ENCODE data around the gene DFFA. TPM values are rescaled to one million over a fixed set of nuclear protein-coding genes. Genes with fewer than 3 reads are reported as not detected.

DFFA gene
- total RNA-seq, 1 donor from 2014 or later = 54.7 TPM

GRCh38 chr1:10446790-10447422 is 25.4 kb downstream of the DFFA start:
- no peak for DNase-seq (ENCODE audit: low spot score)
- no peaks in the 10 kb centered on the region for H3K9me3 Mint-ChIP-seq
- peaks cover 5% of the 10 kb centered on the region for H3K4me1 Mint-ChIP-seq (ENCODE audit: low read depth)
- no peaks in the 10 kb centered on the region for H3K36me3 Mint-ChIP-seq (ENCODE audit: low read depth)
- H3K27me3 Mint-ChIP-seq (ENCODE audit: insufficient read depth) = no peaks in the 10 kb centered on the region
- no peak overlapping the region for H3K27ac Mint-ChIP-seq
- no peak overlapping the region for H3K4me3 Mint-ChIP-seq
- intact Hi-C loops (cut with micrococcal nuclease) = no loop called here

- Mint-ChIP-seq H3K27me3 (ENCODE audit: insufficient read depth) (no peaks in the 10 kb centered on the region), H3K4me1 (ENCODE audit: low read depth) (peaks cover 5% of the 10 kb centered on the region), H3K27ac (no peak overlapping the region), H3K36me3 (ENCODE audit: low read depth) (no peaks in the 10 kb centered on the region), H3K9me3 (no peaks in the 10 kb centered on the region), H3K4me3 (no peak overlapping the region)
- no peak for DNase-seq (ENCODE audit: low spot score)
- intact Hi-C loops (cut with micrococcal nuclease) = no loop called here
Observed at GRCh38 chr1:10444795-10445397, 27.4 kb downstream of the DFFA start.

GRCh38 chr1:10444248-10444647 is 28.1 kb downstream of the DFFA start:
- H3K4me1 Mint-ChIP-seq (ENCODE audit: low read depth) = peaks cover 5% of the 10 kb centered on the region
- no peaks in the 10 kb centered on the region for H3K27me3 Mint-ChIP-seq (ENCODE audit: insufficient read depth)
- H3K27ac Mint-ChIP-seq = no peak overlapping the region
- H3K9me3 Mint-ChIP-seq = no peaks in the 10 kb centered on the region
- H3K36me3 Mint-ChIP-seq (ENCODE audit: low read depth) = no peaks in the 10 kb centered on the region
- no peak for DNase-seq (ENCODE audit: low spot score)
- no peak overlapping the region for H3K4me3 Mint-ChIP-seq
- intact Hi-C loops (cut with micrococcal nuclease) = no loop called here

- H3K9me3 Mint-ChIP-seq = no peaks in the 10 kb centered on the region
- H3K4me3 Mint-ChIP-seq = no peak overlapping the region
- no peak overlapping the region for H3K27ac Mint-ChIP-seq
- H3K27me3 Mint-ChIP-seq (ENCODE audit: insufficient read depth) = no peaks in the 10 kb centered on the region
- H3K36me3 Mint-ChIP-seq (ENCODE audit: low read depth) = no peaks in the 10 kb centered on the region
- no peaks in the 10 kb centered on the region for H3K4me1 Mint-ChIP-seq (ENCODE audit: low read depth)
- no peak for DNase-seq (ENCODE audit: low spot score)
- intact Hi-C loops (cut with micrococcal nuclease) = no loop called here
Observed at GRCh38 chr1:10440794-10441193, 31.5 kb downstream of the DFFA start.

GRCh38 chr1:10440305-10440704 is 32.0 kb downstream of the DFFA start:
- DNase-seq (ENCODE audit: low spot score) = no peak
- Mint-ChIP-seq H3K9me3 (no peaks in the 10 kb centered on the region), H3K27me3 (ENCODE audit: insufficient read depth) (no peaks in the 10 kb centered on the region), H3K27ac (no peak overlapping the region), H3K4me3 (no peak overlapping the region), H3K4me1 (ENCODE audit: low read depth) (no peaks in the 10 kb centered on the region), H3K36me3 (ENCODE audit: low read depth) (no peaks in the 10 kb centered on the region)
- intact Hi-C loops (cut with micrococcal nuclease) = no loop called here

- H3K9me3 Mint-ChIP-seq = no peaks in the 10 kb centered on the region
- intact Hi-C loops (cut with micrococcal nuclease) = no loop called here
- no peaks in the 10 kb centered on the region for H3K4me1 Mint-ChIP-seq (ENCODE audit: low read depth)
- no peak overlapping the region for H3K27ac Mint-ChIP-seq
- H3K36me3 Mint-ChIP-seq (ENCODE audit: low read depth) = no peaks in the 10 kb centered on the region
- no peak for DNase-seq (ENCODE audit: low spot score)
- H3K27me3 Mint-ChIP-seq (ENCODE audit: insufficient read depth) = no peaks in the 10 kb centered on the region
- H3K4me3 Mint-ChIP-seq = no peak overlapping the region
Observed at GRCh38 chr1:10438677-10439163, 33.6 kb downstream of the DFFA start.

- intact Hi-C loops (cut with micrococcal nuclease) = no loop called here
- Mint-ChIP-seq H3K4me3 (no peak overlapping the region), H3K4me1 (ENCODE audit: low read depth) (no peaks in the 10 kb centered on the region)
Observed at GRCh38 chr1:10437052-10437451, 35.3 kb downstream of the DFFA start.

GRCh38 chr1:10434590-10434989 is 37.7 kb downstream of the DFFA start:
- peaks cover 14% of the 10 kb centered on the region for H3K4me1 Mint-ChIP-seq (ENCODE audit: low read depth)
- H3K4me3 Mint-ChIP-seq = no peak overlapping the region
- H3K9me3 Mint-ChIP-seq = no peaks in the 10 kb centered on the region
- no peaks in the 10 kb centered on the region for H3K27me3 Mint-ChIP-seq (ENCODE audit: insufficient read depth)
- H3K36me3 Mint-ChIP-seq (ENCODE audit: low read depth) = no peaks in the 10 kb centered on the region
- intact Hi-C loops (cut with micrococcal nuclease) = no loop called here
- no peak for DNase-seq (ENCODE audit: low spot score)
- H3K27ac Mint-ChIP-seq = no peak overlapping the region

More at GRCh38 chr1:10437052-10437451, 35.3 kb downstream of the DFFA start:
- no peaks in the 10 kb centered on the region for H3K9me3 Mint-ChIP-seq
- no peak overlapping the region for H3K27ac Mint-ChIP-seq
- no peak for DNase-seq (ENCODE audit: low spot score)
- H3K27me3 Mint-ChIP-seq (ENCODE audit: insufficient read depth) = no peaks in the 10 kb centered on the region
- H3K36me3 Mint-ChIP-seq (ENCODE audit: low read depth) = no peaks in the 10 kb centered on the region

GRCh38 chr1:10433790-10434189 is 38.5 kb downstream of the DFFA start:
- DNase-seq (ENCODE audit: low spot score) = no peak
- no peak overlapping the region for H3K4me3 Mint-ChIP-seq
- H3K36me3 Mint-ChIP-seq (ENCODE audit: low read depth) = no peaks in the 10 kb centered on the region
- H3K9me3 Mint-ChIP-seq = no peaks in the 10 kb centered on the region
- intact Hi-C loops (cut with micrococcal nuclease) = no loop called here
- peaks cover 19% of the 10 kb centered on the region for H3K4me1 Mint-ChIP-seq (ENCODE audit: low read depth)
- H3K27me3 Mint-ChIP-seq (ENCODE audit: insufficient read depth) = no peaks in the 10 kb centered on the region
- H3K27ac Mint-ChIP-seq = no peak overlapping the region

GRCh38 chr1:10432910-10433700 is 39.2 kb downstream of the DFFA start:
- intact Hi-C loops (cut with micrococcal nuclease) = no loop called here
- H3K27me3 Mint-ChIP-seq (ENCODE audit: insufficient read depth) = no peaks in the 10 kb centered on the region

GRCh38 chr1:10431070-10431730 is 41.1 kb downstream of the DFFA start:
- H3K4me3 Mint-ChIP-seq = peak overlapping the region; percentile 92
- H3K27me3 Mint-ChIP-seq (ENCODE audit: insufficient read depth) = no peaks in the 10 kb centered on the region
- H3K36me3 Mint-ChIP-seq (ENCODE audit: low read depth) = no peaks in the 10 kb centered on the region
- intact Hi-C loops (cut with micrococcal nuclease) = no loop called here
- peak overlapping the region; percentile 79 for H3K27ac Mint-ChIP-seq
- H3K9me3 Mint-ChIP-seq = no peaks in the 10 kb centered on the region
- DNase-seq (ENCODE audit: low spot score) = no peak
- peaks cover 24% of the 10 kb centered on the region for H3K4me1 Mint-ChIP-seq (ENCODE audit: low read depth)

More at GRCh38 chr1:10432910-10433700, 39.2 kb downstream of the DFFA start:
- H3K4me3 Mint-ChIP-seq = peak overlapping the region; percentile 24
- H3K4me1 Mint-ChIP-seq (ENCODE audit: low read depth) = peaks cover 20% of the 10 kb centered on the region
- H3K36me3 Mint-ChIP-seq (ENCODE audit: low read depth) = no peaks in the 10 kb centered on the region
- H3K27ac Mint-ChIP-seq = no peak overlapping the region
- no peaks in the 10 kb centered on the region for H3K9me3 Mint-ChIP-seq
- DNase-seq (ENCODE audit: low spot score) = no peak

GRCh38 chr1:10430216-10431069 is 41.9 kb downstream of the DFFA start, which contains the start of gene CENPS:
Gene CENPS (plus strand): TSS chr1:10430433. CDS start chr1:10430518, 85 bp downstream.
- H3K27me3 Mint-ChIP-seq (ENCODE audit: insufficient read depth) = no peaks in the 10 kb centered on the region
- DNase-seq (ENCODE audit: low spot score) = peak; percentile 86
- intact Hi-C loops (cut with micrococcal nuclease) = loop anchor here (1.0 kb wide), 4 partner anchors 32 to 520 kb away; partner anchors contain the start of genes CTNNBIP1 and DFFA
- no peaks in the 10 kb centered on the region for H3K9me3 Mint-ChIP-seq
- H3K27ac Mint-ChIP-seq = peak within 1 kb of the TSS; percentile 92
- H3K36me3 Mint-ChIP-seq (ENCODE audit: low read depth) = no peaks in the 10 kb centered on the region
- H3K4me1 Mint-ChIP-seq (ENCODE audit: low read depth) = peaks cover 24% of the 10 kb centered on the region
- peak within 1 kb of the TSS; percentile 92 for H3K4me3 Mint-ChIP-seq
